ENCODE data around the gene MDFIC. TPM values are rescaled to one million over a fixed set of nuclear protein-coding genes. Genes with fewer than 3 reads are reported as not detected.
A peak's percentile ranks its signal among the peaks of the same experiment; 100 is the strongest.

Gene MDFIC
- total RNA-seq, 4 donors from 2014 or later: 46.7 to 176 (median 79.2) TPM

DNA sequence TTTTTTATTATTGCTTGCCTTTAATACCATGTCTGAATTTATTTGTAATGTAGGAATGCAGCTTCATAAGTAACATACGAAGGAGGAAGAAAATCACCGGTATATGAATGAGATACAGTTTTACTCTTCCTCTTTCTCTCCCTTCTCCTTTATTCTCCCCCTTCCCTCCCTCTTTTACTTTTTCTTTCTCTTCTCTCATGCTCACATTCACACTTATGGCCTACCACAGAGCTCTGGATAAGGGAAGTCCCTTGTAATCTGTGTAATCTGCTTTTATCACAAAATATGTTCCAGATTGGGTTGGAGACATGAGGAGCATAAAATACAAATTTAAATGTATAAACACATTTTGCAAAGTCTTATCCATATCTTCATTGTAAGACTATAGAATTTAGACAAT lies 59.4 kb downstream of the MDFIC start:
- TF ChIP-seq, protein P1, sequence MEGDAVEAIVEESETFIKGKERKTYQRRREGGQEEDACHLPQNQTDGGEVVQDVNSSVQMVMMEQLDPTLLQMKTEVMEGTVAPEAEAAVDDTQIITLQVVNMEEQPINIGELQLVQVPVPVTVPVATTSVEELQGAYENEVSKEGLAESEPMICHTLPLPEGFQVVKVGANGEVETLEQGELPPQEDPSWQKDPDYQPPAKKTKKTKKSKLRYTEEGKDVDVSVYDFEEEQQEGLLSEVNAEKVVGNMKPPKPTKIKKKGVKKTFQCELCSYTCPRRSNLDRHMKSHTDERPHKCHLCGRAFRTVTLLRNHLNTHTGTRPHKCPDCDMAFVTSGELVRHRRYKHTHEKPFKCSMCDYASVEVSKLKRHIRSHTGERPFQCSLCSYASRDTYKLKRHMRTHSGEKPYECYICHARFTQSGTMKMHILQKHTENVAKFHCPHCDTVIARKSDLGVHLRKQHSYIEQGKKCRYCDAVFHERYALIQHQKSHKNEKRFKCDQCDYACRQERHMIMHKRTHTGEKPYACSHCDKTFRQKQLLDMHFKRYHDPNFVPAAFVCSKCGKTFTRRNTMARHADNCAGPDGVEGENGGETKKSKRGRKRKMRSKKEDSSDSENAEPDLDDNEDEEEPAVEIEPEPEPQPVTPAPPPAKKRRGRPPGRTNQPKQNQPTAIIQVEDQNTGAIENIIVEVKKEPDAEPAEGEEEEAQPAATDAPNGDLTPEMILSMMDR (IDR thresholded peaks at IDR 0.05): no peak
- ATAC-seq (ENCODE audit: low FRiP score): no peak
- DNase-seq (ENCODE audit: low spot score): no peak

DNA sequence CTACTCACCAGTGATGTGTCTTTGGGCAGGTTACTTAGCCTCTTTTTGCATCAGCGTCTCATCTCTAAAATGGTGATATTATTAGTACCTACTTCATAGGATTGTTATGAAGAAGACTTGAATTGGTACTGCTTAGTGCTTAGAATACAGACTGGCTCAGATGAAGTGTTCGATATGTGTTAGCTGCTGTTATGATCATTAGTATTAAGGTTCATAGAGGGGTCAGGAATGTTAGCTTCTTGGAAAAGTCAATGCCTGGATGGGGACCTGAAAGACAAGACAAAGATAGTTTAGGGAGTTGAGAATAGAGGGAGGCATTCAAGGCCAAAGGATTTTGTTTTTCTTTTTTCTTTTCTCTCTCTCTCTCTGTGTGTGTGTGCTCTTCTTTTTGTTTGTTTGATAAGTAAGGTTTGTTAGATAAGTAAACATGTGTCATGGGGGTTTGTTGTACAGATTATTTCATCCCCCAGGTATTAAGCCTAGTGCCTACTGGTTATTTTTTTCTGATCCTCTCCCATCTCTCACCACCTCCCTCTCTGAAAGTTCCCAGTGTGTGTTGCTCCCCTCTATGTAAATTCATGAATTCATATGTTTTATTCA lies 63.3 kb downstream of the MDFIC start:
- ATAC-seq (ENCODE audit: low FRiP score) (no peak), DNase-seq (ENCODE audit: low spot score) (no peak)
- TF ChIP-seq, protein P1 (IDR thresholded peaks at IDR 0.05): no peak

DNA sequence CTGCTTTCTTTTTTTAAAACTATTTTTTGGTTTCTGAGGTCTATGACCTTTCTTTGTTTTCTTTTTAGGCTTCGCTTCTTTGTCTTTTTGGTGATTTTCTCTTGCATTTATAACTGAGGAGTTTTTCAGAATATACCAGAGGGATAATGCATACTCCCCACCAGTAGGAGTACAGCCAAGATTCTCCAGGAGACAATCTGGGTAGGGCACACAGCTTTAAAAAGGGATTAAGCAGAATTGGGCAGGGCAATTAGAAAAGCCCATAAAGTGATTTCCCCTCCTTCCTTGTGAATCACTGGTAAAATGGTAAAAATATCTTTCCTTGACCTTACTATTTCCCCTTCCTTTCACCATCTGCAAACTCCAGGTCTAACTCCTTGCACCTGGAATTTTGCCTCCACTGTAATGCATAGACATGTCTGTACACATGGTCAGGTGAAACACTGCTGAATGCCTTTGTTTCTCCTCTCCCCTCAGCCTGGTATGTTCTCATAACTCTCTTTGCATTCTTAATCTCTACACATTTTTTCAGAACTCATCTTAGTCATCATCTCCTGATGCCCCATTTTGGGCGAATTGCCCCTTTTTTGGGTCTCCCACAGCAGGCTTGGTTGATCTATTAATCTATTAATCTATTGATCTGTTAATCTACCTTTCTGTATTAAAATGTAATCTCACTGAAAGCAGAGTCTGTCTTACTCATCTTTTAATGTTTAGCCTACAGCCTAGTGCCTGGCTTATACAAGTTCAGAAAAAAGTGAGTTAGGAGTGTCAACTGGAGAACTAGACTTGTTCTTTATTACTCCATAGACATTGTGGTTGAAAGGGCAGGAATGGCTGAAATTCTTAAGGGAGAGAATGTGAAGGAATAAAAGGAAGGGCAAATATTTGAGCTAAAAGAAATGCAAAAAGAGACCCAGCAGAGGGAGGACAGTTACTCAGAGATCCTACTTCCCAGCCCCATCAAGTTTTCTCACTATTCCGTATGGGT lies 64.6 kb downstream of the MDFIC start:
- TF ChIP-seq, protein P1 (IDR thresholded peaks at IDR 0.05): no peak
- no peak for ATAC-seq (ENCODE audit: low FRiP score)
- no peak for DNase-seq (ENCODE audit: low spot score)

DNA sequence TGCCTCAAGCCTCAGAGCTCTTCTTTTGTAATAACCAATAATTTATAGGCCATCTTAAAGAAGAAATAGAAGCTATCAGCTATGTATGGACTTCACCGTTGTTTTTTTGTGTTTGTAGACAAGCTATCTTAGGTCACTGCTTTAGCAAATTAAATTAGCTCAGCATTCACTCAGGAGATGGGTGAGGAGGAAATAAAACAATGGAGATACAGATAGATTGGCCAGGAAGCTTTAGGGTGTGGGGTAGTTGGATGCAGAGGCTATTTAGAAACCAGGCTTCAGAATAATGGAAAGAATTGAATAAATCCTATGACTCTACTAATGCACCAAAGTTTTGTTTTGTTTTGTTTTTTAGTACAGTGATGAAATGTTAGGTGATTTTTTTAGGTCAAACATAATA lies 66.1 kb downstream of the MDFIC start:
- no peak for DNase-seq (ENCODE audit: low spot score)
- TF ChIP-seq, protein P1 (IDR thresholded peaks at IDR 0.05): no peak
- no peak for ATAC-seq (ENCODE audit: low FRiP score)

DNA sequence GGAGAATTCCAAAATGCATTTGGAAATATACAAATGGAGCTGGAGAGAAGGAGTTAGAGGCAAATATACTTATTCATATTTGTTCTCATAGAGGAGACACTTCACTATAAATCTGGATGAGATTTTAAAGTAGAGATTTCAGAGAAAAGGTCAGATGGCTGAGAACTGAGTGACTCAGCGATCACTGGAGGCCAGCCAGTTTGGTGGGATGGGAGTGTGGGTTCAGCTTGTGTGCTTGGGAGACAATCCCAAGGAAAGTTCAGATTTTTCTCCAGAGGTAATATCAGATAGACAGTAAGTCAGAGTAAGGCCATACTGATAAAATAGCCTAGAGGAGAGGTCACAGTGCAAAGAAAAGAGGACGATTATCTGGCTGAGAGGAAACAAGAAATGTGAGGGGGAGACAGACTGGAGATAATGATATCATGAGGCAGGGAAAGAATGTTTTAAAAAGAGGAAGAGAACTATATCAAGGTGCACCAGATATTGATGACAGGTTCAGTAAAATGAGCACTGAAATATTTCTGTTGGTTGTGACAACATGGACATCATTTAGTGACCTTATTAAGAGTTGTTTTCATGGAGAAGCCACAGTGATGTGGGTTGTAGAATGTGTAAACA lies 67.0 kb downstream of the MDFIC start:
- TF ChIP-seq, protein P1 (IDR thresholded peaks at IDR 0.05): no peak
- ATAC-seq (ENCODE audit: low FRiP score) (peak; percentile 94), DNase-seq (ENCODE audit: low spot score) (peak; percentile 59)

DNA sequence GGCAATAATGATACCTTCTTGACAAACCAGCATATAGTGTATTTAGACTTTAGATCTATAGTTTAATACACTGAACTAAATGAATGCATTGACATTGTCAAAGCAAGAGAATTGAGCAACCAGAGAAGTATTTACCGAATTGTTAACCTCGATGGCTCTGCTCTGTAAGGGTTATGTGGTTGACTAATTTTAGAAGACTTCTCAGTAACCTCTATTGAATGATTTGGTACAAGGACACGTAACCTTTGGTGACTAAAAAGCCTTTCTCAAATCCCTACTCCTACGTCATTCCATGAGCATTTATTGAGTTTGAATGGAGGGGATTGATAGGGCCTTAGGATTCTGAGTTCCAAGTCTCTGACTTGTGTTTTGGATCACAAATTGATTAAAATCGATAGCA lies 67.6 kb downstream of the MDFIC start:
- DNase-seq (ENCODE audit: low spot score): no peak
- ATAC-seq (ENCODE audit: low FRiP score): no peak
- TF ChIP-seq, protein P1 (IDR thresholded peaks at IDR 0.05): no peak

Measured in omental fat pad (tissue), 4 donors.